ENCODE measurements around the gene FTH1. TPM values are rescaled to one million over a fixed set of nuclear protein-coding genes. Genes with fewer than 3 reads are reported as not detected.
"Not testable (repeated sequence)": the region's sequence is repeated elsewhere in the genome, so short reads cannot be mapped to it uniquely, and the experiment has no call there.

The FTH1 gene
- total RNA-seq, 1 donor: 708 TPM

DNA sequence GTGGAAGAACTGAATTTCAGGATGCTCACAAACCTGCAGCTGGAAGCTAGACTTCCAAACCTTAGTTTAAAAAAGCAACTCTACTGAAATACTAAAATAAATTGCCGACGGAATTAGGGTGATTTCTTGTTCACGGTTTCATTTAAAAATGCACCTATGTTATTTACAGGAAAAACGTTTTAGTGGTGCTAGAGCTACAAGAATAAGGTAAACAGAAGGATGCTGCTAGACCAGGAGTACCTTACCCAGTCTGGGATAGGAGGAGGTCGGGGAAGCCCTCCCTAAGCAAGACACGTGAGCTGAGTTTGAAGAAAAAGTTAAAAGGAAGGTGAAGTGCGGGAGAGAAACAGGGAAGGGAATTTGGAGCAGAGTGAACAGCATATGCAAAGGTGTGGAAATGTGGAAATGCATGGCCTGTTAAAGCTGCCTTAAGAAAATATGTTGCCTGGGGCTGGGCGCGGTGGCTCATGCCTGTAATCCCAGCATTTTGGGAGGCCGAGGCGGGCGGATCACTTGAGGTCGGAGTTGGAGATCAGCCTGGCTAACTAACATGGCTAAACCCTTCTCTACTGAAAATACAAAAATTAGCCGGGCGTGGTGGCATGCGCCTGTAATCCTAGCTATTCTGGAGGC lies 1.4 kb upstream of the FTH1 start:
- H3K4me3 ChIP-seq (ENCODE audit: low read depth, low read length): peak overlapping the region; percentile 97
- no peak for DNase-seq (ENCODE audit: low read depth)
- TF ChIP-seq, protein P1, sequence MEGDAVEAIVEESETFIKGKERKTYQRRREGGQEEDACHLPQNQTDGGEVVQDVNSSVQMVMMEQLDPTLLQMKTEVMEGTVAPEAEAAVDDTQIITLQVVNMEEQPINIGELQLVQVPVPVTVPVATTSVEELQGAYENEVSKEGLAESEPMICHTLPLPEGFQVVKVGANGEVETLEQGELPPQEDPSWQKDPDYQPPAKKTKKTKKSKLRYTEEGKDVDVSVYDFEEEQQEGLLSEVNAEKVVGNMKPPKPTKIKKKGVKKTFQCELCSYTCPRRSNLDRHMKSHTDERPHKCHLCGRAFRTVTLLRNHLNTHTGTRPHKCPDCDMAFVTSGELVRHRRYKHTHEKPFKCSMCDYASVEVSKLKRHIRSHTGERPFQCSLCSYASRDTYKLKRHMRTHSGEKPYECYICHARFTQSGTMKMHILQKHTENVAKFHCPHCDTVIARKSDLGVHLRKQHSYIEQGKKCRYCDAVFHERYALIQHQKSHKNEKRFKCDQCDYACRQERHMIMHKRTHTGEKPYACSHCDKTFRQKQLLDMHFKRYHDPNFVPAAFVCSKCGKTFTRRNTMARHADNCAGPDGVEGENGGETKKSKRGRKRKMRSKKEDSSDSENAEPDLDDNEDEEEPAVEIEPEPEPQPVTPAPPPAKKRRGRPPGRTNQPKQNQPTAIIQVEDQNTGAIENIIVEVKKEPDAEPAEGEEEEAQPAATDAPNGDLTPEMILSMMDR (IDR thresholded peaks at IDR 0.05; ENCODE audit: insufficient read depth, low read depth, low read length): no peak

DNA sequence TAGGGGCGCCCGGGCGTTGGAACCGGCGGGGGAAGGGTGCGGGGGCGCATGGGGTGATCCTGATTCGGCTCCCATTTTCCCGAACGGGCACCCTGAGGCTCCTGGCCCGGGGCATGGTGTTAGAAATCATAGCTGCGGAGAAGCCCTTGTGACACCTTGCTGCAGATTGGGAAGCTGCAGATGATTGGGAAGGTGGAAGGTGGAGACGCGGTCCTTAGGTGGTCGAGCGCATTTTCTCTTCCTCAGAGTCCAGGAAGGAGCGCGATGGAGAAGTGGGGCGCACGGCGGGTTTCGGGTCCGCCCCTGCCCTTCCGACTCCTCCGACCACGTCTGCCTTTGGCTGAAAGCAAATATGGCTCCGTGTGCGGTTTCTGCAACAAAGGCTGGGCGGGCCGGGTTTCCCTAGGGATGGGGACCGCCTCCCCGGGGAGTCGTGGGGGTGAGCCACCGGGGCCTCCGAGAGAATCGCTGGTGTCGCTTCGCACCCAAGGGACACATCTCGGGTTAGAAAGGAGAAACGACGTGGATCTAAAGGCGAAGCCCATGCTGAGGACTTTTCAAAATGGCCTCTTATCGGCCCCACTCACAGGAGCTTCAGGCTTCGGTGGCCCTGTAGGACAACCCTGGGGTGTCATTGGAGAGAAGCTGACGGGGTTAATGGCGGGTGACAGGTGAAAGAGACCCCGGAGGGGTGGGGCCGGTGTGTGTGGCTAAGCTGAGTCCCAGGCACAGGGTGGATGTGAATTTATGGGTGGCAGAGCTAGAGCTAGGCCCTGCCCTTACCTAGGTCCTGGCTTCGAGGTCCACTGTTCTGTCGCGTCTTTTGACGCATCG lies 707 bp upstream of the FTH1 start:
- peak; percentile 38 for DNase-seq (ENCODE audit: low read depth)
- TF ChIP-seq, protein P1 (IDR thresholded peaks at IDR 0.05; ENCODE audit: insufficient read depth, low read depth, low read length): no peak
- peak overlapping the region; percentile 97 for H3K4me3 ChIP-seq (ENCODE audit: low read depth, low read length)

DNA sequence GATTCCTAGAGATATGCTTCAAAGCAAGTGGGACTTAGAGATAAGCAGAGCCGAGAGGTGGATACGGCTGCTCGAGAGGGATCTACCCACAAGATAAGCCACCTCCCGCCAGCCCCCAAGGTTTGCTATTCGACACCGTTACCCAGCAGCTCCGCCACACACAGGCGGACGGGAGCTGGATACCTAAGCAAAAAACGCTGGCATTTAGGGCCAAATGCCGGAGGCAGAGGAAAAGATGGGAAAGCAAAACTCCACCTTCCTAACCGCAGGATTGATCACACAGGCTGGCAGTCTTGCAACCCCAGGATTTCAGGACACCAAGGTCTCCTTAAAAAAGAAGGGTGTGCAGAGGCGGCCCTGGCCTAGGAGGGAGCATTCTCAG lies 709 bp downstream of the FTH1 start:
- H3K4me3 ChIP-seq (ENCODE audit: low read depth, low read length): peak overlapping the region; percentile 97
- TF ChIP-seq, protein P1 (IDR thresholded peaks at IDR 0.05; ENCODE audit: insufficient read depth, low read depth, low read length): no peak
- peak; percentile 36 for DNase-seq (ENCODE audit: low read depth)

DNA sequence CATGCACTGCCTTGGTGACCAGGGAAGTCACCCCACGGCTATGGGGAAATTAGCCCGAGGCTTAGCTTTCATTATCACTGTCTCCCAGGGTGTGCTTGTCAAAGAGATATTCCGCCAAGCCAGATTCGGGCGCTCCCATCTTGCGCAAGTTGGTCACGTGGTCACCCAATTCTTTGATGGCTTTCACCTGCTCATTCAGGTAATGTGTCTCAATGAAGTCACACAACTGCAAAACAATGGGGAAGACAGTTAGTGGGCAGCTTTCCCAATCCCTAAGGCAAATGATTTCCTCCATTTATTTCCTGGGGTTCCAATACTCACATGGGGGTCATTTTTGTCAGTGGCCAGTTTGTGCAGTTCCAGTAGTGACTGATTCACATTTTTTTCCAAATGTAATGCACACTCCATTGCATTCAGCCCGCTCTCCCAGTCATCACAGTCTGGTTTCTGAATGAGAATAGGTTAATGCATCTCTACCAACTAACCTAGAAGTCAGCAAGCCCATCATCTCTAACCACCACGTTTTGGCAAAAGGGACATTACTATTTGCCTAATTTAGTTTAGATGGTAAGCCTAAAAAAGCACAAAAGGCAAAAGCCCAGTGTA lies 2.7 kb downstream of the FTH1 start:
- DNase-seq (ENCODE audit: low read depth): not testable (repeated sequence)
- H3K4me3 ChIP-seq (ENCODE audit: low read depth, low read length): peak overlapping the region; percentile 97

DNA sequence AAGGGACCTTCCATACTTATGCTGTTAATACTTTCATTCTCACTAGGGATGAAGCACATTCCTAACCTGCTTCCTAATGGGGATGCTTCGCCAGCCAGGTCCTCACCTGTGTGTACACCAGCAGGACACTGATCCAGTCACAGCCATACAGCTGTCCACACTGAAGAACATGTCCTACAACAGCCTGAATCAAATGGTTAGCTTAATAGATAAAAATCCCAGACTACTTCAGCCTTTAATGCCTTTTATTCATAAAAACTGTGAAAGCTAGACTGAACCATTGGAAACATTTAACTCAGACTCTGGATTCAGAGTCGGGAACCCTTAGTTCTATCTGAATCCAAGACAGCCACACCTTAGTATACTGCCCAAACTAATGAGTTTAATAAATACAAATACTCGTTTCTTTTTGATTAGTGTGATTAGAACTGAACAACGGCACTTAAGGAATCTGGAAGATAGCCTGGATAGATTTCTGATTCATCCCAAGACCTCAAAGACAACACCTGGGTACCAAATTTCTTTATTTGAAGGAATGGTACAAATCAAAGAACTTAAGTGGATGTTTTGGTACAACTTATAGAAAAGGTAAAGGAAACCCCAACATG lies 3.3 kb downstream of the FTH1 start:
- peak overlapping the region; percentile 97 for H3K4me3 ChIP-seq (ENCODE audit: low read depth, low read length)
- TF ChIP-seq, protein P1 (IDR thresholded peaks at IDR 0.05; ENCODE audit: insufficient read depth, low read depth, low read length): no peak
- no peak for DNase-seq (ENCODE audit: low read depth)

DNA sequence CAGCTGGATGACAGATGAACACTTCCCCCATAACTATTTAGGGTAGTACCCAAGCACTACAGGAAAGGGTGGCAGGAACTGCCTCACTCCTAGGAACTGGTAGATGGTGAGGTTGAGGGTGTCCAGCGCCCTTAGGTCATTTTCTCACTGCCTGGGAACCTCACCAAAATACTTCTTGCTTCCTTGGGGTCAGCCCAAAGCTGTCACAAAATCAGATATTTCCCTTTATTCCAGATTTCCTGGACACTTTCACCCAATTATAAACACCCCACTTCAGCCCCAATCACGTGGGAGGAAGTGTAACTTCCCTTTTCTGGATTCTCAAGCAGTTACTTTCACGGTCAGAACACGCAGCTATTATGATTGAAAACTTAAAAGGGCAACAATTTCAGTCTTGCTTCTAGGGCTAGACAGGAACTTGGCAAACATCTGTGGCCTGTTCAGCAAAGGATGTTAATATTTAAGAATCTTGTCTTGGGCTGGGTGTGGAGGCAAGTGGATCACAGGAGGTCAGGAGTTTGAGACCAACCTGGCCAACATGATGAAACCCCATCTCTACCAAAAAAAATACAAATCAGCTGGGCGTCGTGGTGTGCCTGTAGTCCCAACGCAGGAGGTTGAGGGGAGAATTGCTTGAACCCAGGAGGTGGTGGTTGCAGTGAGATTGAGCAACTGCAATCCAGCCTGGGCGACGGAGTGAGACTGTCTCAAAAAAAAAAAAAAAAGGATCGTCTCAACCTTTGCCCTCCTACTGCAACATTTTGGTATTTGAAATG lies 4.0 kb downstream of the FTH1 start:
- DNase-seq (ENCODE audit: low read depth): peak; percentile 67
- TF ChIP-seq, protein P1 (IDR thresholded peaks at IDR 0.05; ENCODE audit: insufficient read depth, low read depth, low read length): no peak
- no peak overlapping the region for H3K4me3 ChIP-seq (ENCODE audit: low read depth, low read length)

Measured in fibroblast of villous mesenchyme (primary cell).